GM18861 (cell line): ENCODE data around the gene FBLN2.

Experiments used
- ATAC-seq: cut with Tn5 transposase; IDR thresholded peaks from one replicate; pipeline ENCODE4 v1.9.1; 2021; ENCODE audit not compliant: unreplicated experiment

Gene FBLN2

GRCh38 chr3:13657660-13658435, 108.9 kb downstream of the FBLN2 start:
- no peak for ATAC-seq

GRCh38 chr3:13658681-13659080, 109.8 kb downstream of the FBLN2 start:
- ATAC-seq, result no peak

- ATAC-seq, result no peak
These were observed 110.5 kb downstream of the FBLN2 start for GRCh38 chr3:13659221-13659969.

GRCh38 chr3:13660042-13660874, 111.3 kb downstream of the FBLN2 start:
- no peak for ATAC-seq

- ATAC-seq, result no peak
These were observed 112.2 kb downstream of the FBLN2 start for GRCh38 chr3:13661121-13661520.

- ATAC-seq, result no peak
These were observed 113.4 kb downstream of the FBLN2 start for GRCh38 chr3:13662238-13662847.

GRCh38 chr3:13663781-13664535, 115.0 kb downstream of the FBLN2 start:
- no peak for ATAC-seq

GRCh38 chr3:13665582-13666226, 116.8 kb downstream of the FBLN2 start:
- no peak for ATAC-seq

- ATAC-seq, result no peak
These were observed 117.3 kb downstream of the FBLN2 start for GRCh38 chr3:13666227-13666619.

GRCh38 chr3:13666781-13667709, 118.1 kb downstream of the FBLN2 start:
- ATAC-seq, result no peak

GRCh38 chr3:13668136-13668535, 119.2 kb downstream of the FBLN2 start:
- ATAC-seq, result no peak

GRCh38 chr3:13669457-13669856, 120.5 kb downstream of the FBLN2 start:
- ATAC-seq, result no peak

- no peak for ATAC-seq
These were observed 121.4 kb downstream of the FBLN2 start for GRCh38 chr3:13670292-13670691.

GRCh38 chr3:13671482-13672233, 122.7 kb downstream of the FBLN2 start:
- ATAC-seq, result no peak

GRCh38 chr3:13673207-13673606, 124.3 kb downstream of the FBLN2 start:
- ATAC-seq, result no peak

GRCh38 chr3:13674538-13675185, 125.7 kb downstream of the FBLN2 start:
- ATAC-seq, result no peak

GRCh38 chr3:13676356-13677017, 127.6 kb downstream of the FBLN2 start:
- no peak for ATAC-seq
